Spleen (tissue), 11 donors: ENCODE data around the gene FN1. TPM values are rescaled to one million over a fixed set of nuclear protein-coding genes. Genes with fewer than 3 reads are reported as not detected.

Experiments
- DNase-seq: peaks from one replicate; pipeline ENCODE4 v3.0.0-alpha.2; 2020
- H3K27ac ChIP-seq, 8 donors: fragments of 200-600 bp; sonication (generic) in 7 of 8; 1 replicate in 4 of 8; 2 replicates in 4 of 8; pipeline versions ENCODE4 v1.5.0 to v1.8.0; 2016 to 2021; ENCODE audit warnings: inconsistent platforms in 4 of 8, mild to moderate bottlenecking in 4 of 8, moderate library complexity in 1 of 8
- H3K27me3 ChIP-seq, 7 donors: fragments of 200-600 bp; sonication (generic) in 6 of 7; replicated peaks in 1 of 7; 1 replicate in 4 of 7; 2 replicates in 3 of 7; pipeline versions ENCODE4 v1.5.0 to v1.8.0; 2016 to 2021; ENCODE audit warnings: inconsistent platforms in 3 of 7, mild to moderate bottlenecking in 1 of 7
- H3K36me3 ChIP-seq, 6 donors: fragments of 200-600 bp; sonication (generic) in 5 of 6; 1 replicate in 4 of 6; 2 replicates in 2 of 6; pipeline versions ENCODE4 v1.5.0 to v1.8.0; 2016 to 2021; ENCODE audit warnings: inconsistent platforms in 2 of 6
- H3K4me1 ChIP-seq, 6 donors: fragments of 200-600 bp; sonication (generic) in 5 of 6; 1 replicate in 3 of 6; 2 replicates in 3 of 6; pipeline versions ENCODE4 v1.5.0 to v1.8.0; 2016 to 2021; ENCODE audit warnings: inconsistent platforms in 3 of 6
- H3K4me3 ChIP-seq, 8 donors: fragments of 200-600 bp; sonication (generic) in 7 of 8; 1 replicate in 4 of 8; 2 replicates in 4 of 8; pipeline versions ENCODE4 v1.5.0 to v1.8.0; 2016 to 2021; ENCODE audit warnings: inconsistent platforms in 4 of 8, mild to moderate bottlenecking in 4 of 8, moderate library complexity in 2 of 8
- H3K9me3 ChIP-seq, 8 donors: fragments of 200-600 bp; sonication (generic) in 7 of 8; 1 replicate in 4 of 8; 2 replicates in 4 of 8; pipeline versions ENCODE4 v1.5.0 to v1.8.0; 2016 to 2021; ENCODE audit warnings: inconsistent platforms in 4 of 8
- POLR2A ChIP-seq, 3 donors: fragments of 450-650 bp; IDR thresholded peaks; one replicate each; pipeline ENCODE4 v1.5.1; 2017; ENCODE audit warnings: antibody characterized with exemption in 3 of 3, mild to moderate bottlenecking in 1 of 3
- POLR2AphosphoS5 ChIP-seq, 3 donors: sonication (generic); formaldehyde crosslinking; IDR thresholded peaks; one replicate each; pipeline ENCODE4 v1.5.1; 2017; ENCODE audit warnings: antibody characterized with exemption in 3 of 3
- WGBS, 5 donors: extraction: QIAGEN DNeasy Blood & Tissue Kit in 3 of 5; methylation state at CpG; one replicate each; pipeline versions ENCODE4 v1.1.5 to v1.1.7; 2013 to 2018; 5-methylcytosine and 5-hydroxymethylcytosine counted together
- intact Hi-C: fragments of 100-400 bp; cut with DNase I; formaldehyde crosslinking; loops from one replicate; pipeline ENCODE4 v1.15.0; 2023; ENCODE audit warnings: low total_unique reads
- polyA plus RNA-seq, 3 donors: library from polyadenylated mRNA; stranded (reverse); fragments of 200-250 nt; gene quantifications; one replicate each; pipeline ENCODE4 v1.2.1, GENCODE V29; 2013
- total RNA-seq, 7 donors: library from RNA; depleted of rRNA in 3 of 7; stranded (reverse); fragments of >200 nt in 3 of 7; fragmentation: NEBNext Ultra II Directional in 4 of 7; extraction: Animal tissue kit (Norgen Biotek cat#: 25700) in 4 of 7; gene quantifications; one replicate each; pipeline versions ENCODE4 v1.1.0 to v1.2.1, GENCODE V29; 2016 to 2021
- TF ChIP-seq, protein P1 (sequence below), 11 experiments: fragments of 200-600 bp in 7 of 11; fragments of 450-650 bp in 4 of 11; sonication (generic) in 4 of 11; IDR thresholded peaks in 8 of 11; conservative IDR thresholded peaks in 3 of 11; 1 replicate in 7 of 11; 2 replicates in 4 of 11; pipeline versions ENCODE4 v1.4.0 to v1.8.0; 2016 to 2021; ENCODE audit warnings: antibody characterized with exemption in 11 of 11, inconsistent platforms in 4 of 11, mild to moderate bottlenecking in 1 of 11
- donor health status: healthy with polysubstance abuse.
- donor health status: DM: no; HTN: no; CAD: no; lungs with moderate emphysema.
- donor health status: DM: no; HTN: no; CAD: no.
- donor health status: Bipolar disorder and iron deficiency.
- donor health status: healthy.
- donor health status: DM: no; HTN: no; CAD: no.
- donor health status: DM: yes; HTN: yes; CAD: no.

Gene FN1
- total and polyA plus RNA-seq, 10 donors: 28.0 to 104 (median 35.8) TPM

DNA sequence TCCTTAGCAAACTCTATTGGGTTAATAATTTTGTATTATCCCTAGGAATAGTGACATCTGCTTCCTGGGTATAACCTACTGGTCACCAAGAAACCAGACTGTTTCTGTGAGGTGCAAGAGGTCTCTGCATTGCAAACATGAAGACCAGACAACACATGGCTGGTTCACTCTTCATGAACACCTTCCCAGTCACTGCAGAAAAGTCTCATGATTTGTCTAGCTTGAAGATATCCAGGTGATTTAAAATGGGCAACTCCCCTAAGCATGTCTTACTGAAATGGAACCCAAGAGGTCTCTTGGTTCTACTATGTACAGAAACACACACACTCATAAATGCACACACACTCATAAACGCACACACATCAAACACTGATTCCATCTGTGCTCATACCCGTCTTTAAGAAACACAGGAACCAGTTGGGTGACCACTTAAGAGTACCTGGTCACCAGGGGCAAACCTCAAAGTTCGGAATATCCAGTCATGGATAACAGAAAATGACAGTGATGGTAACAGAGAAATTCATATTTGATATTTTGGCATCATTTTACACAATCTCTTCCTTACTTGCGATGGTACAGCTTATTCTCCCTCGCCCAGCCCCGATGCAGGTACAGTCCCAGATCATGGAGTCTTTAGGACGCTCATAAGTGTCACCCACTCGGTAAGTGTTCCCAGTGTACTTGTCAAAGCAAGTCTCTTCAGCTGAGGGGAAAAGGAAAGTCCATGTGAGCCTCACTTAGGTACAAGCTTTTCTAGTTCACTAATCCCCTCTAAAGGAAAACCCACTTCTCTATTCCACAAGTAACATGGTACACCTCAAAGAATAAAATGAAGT lies 2.9 kb downstream of the FN1 start:
- Histone ChIP-seq H3K4me1 (peaks cover 13 to 26% (median 22%) of the 10 kb centered on the region in 6 donors), H3K36me3 (no peaks in the 10 kb centered on the region), H3K27ac (no peak overlapping the region), H3K4me3 (no peak overlapping the region), H3K9me3 (no peaks in the 10 kb centered on the region), H3K27me3 (peaks cover 2 to 86% (median 45%) of the 10 kb centered on the region in 7 donors)
- DNase-seq: no peak
- intact Hi-C loops: no loop called here
- TF ChIP-seq, protein P1, sequence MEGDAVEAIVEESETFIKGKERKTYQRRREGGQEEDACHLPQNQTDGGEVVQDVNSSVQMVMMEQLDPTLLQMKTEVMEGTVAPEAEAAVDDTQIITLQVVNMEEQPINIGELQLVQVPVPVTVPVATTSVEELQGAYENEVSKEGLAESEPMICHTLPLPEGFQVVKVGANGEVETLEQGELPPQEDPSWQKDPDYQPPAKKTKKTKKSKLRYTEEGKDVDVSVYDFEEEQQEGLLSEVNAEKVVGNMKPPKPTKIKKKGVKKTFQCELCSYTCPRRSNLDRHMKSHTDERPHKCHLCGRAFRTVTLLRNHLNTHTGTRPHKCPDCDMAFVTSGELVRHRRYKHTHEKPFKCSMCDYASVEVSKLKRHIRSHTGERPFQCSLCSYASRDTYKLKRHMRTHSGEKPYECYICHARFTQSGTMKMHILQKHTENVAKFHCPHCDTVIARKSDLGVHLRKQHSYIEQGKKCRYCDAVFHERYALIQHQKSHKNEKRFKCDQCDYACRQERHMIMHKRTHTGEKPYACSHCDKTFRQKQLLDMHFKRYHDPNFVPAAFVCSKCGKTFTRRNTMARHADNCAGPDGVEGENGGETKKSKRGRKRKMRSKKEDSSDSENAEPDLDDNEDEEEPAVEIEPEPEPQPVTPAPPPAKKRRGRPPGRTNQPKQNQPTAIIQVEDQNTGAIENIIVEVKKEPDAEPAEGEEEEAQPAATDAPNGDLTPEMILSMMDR (IDR thresholded peaks at IDR 0.05 in 8 of 11, conservative IDR thresholded peaks at IDR 0.05 in 3 of 11): no peak
- TF ChIP-seq POLR2AphosphoS5 (IDR thresholded peaks at IDR 0.05): no peak
- TF ChIP-seq POLR2A (IDR thresholded peaks at IDR 0.05): no peak
- WGBS, 5 donors: 84 to 93% (median 93%) methylated on average over 8 of the region's 8 CpGs

DNA sequence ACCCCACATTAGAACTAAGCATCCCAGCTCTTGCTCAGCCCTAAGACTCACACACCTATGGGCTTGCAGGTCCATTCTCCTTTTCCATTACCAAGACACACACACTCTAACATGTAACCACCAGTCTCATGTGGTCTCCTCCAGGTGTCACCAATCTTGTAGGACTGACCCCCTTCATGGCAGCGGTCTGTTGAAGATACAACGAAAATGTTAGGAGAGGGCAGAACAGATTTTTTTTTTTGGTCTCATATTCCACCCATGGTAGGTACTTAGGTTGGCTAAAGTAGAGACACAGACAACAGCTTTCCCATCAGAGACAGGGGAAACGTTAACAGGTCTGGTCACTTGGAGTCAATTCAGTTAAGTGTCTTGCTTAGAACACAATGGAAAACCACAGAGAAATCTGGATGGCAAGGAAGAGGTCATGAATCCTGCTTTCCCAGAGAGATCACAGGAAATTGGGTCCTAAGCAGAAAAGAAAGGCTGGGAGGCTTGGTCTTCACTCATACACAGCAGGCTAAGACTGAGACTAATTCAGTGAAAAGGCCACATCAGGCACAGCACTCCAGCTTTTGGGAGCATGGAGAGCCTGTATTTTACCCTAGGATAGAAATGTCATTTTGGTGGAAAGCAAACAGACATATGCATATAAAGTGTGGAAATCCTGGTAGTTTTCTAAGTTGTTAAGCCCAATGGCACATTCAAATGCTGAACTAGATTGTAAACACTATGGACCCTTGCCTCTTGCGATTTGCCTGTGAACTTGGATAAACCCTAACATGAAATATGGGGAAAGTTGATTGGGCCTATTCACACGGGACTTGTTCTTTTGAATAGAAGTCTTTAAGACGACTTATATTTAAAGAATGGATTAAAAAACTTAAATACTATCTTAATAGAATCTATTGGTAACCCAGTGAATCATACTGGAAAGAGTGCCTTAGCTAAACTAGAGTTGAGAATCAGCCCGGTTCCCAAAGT lies 3.8 kb downstream of the FN1 start:
- Histone ChIP-seq H3K4me3 (no peak overlapping the region), H3K9me3 (no peaks in the 10 kb centered on the region), H3K27me3 (peaks cover 2 to 84% (median 36%) of the 10 kb centered on the region in 7 donors), H3K36me3 (no peaks in the 10 kb centered on the region), H3K4me1 (peaks cover 13 to 21% (median 18%) of the 10 kb centered on the region in 6 donors), H3K27ac (no peak overlapping the region)
- TF ChIP-seq POLR2AphosphoS5 (IDR thresholded peaks at IDR 0.05): no peak
- TF ChIP-seq POLR2A (IDR thresholded peaks at IDR 0.05): no peak
- TF ChIP-seq, protein P1 (IDR thresholded peaks at IDR 0.05 in 8 of 11, conservative IDR thresholded peaks at IDR 0.05 in 3 of 11): no peak
- no peak for DNase-seq
- 85 to 95% (median 91%) methylated on average over 7 of the region's 7 CpGs for WGBS, 5 donors
- intact Hi-C loops: no loop called here

DNA sequence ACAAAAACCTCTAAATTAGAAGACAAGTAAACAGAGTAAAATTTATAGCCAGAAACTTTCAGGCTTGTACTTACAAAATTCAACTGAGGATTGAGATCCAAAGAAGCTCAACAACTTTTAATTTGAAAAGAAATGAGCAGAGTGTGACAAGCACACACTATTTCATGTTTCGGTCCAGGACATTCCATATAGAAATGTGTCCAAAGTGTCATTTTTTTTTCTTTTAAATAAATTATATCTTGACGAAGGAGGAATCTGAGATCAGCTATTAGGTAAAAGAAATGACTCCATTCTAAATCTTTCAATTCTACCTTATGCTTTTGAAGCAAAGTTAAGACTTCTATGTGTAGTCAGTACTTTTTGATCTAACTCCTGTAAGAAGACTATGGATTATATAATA lies 4.6 kb downstream of the FN1 start:
- no peaks in the 10 kb centered on the region for H3K9me3 ChIP-seq
- TF ChIP-seq POLR2A (IDR thresholded peaks at IDR 0.05) (no peak), POLR2AphosphoS5 (IDR thresholded peaks at IDR 0.05) (no peak)
- TF ChIP-seq, protein P1 (IDR thresholded peaks at IDR 0.05 in 8 of 11, conservative IDR thresholded peaks at IDR 0.05 in 3 of 11): no peak
- H3K4me3 ChIP-seq: no peak overlapping the region
- 43 to 49% (median 46%) methylated on average over 2 of the region's 2 CpGs for WGBS, 5 donors
- H3K27ac ChIP-seq: no peak overlapping the region
- no peak for DNase-seq
- no peaks in the 10 kb centered on the region for H3K36me3 ChIP-seq
- H3K4me1 ChIP-seq: peaks cover 8 to 14% (median 11%) of the 10 kb centered on the region in 6 donors
- H3K27me3 ChIP-seq: peaks cover 2 to 81% (median 31%) of the 10 kb centered on the region in 7 donors
- intact Hi-C loops: no loop called here
